RWPE1 (cell line): ENCODE data around the gene LRP1B.

Experiments
- CTCF ChIA-PET: fragments of 350-600 bp; sonication (Branson Sonifier 250); formaldehyde crosslinking; extraction: SDS; loops from one replicate; lab custom pipeline; 2021; lab: Yijun Ruan, JAX
- POLR2A ChIA-PET: fragments of 400-600 bp; formaldehyde crosslinking; extraction: SDS; loops from one replicate; lab custom pipeline; 2020; ENCODE audit warnings: antibody characterized with exemption; ENCODE audit not compliant: low non-redundant PET; lab: Yijun Ruan, JAX
- DNase-seq: peaks from one replicate; pipeline ENCODE4 v3.0.0; 2012; ENCODE audit warnings: low spot score
- H3K27ac ChIP-seq: fragments of 450-650 bp; 2 replicates; pipeline ENCODE4 v1.5.1; 2017
- TF ChIP-seq, protein P1 (sequence below): fragments of 450-650 bp; conservative IDR thresholded peaks from 2 replicates; pipeline ENCODE4 v1.5.1; 2017; ENCODE audit warnings: low read depth, mild to moderate bottlenecking

Gene LRP1B

DNA sequence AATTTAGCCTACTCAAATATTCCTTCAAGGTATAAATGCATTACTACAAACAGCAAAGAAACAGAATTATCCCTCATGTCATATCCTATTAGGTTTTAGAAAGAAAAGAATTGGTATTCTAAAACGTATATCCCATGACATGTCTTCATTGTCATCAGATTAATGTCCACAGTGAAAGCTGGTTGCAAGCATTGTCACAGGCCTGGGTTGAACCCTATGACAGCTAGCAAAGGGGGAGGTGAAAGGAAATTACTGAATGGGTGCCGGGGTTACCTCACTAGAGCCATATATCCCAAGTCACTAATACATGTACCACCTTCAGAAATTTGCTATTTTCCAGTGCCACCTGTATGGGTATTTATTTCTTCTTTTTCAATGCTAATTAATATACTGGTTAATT is 1720.1 kb downstream of the LRP1B start:
- no peak overlapping the region for H3K27ac ChIP-seq
- ChIA-PET POLR2A (no interaction called here), CTCF (no interaction called here)
- no peak for DNase-seq
- TF ChIP-seq, protein P1, sequence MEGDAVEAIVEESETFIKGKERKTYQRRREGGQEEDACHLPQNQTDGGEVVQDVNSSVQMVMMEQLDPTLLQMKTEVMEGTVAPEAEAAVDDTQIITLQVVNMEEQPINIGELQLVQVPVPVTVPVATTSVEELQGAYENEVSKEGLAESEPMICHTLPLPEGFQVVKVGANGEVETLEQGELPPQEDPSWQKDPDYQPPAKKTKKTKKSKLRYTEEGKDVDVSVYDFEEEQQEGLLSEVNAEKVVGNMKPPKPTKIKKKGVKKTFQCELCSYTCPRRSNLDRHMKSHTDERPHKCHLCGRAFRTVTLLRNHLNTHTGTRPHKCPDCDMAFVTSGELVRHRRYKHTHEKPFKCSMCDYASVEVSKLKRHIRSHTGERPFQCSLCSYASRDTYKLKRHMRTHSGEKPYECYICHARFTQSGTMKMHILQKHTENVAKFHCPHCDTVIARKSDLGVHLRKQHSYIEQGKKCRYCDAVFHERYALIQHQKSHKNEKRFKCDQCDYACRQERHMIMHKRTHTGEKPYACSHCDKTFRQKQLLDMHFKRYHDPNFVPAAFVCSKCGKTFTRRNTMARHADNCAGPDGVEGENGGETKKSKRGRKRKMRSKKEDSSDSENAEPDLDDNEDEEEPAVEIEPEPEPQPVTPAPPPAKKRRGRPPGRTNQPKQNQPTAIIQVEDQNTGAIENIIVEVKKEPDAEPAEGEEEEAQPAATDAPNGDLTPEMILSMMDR: no peak

DNA sequence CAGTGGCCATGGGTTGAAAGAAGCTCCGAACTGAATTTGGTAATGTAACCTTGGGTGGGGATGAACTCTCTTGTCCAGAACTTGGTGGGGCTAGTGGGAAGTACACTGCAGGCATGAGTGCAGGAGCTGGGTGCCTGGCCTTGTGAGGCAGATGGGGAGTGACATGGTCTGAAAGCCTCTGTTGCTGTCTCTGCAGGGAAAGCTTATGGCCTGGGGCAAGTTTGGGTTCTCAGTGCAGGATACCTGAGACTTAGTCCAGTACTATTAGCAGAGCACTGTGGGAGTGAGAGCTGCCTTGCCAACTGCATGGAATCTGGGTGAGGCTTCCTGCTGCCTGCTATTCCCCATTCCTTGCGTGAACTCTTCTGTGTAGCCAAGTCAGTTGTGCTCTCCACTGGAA is 1729.8 kb downstream of the LRP1B start:
- CTCF ChIA-PET: no interaction called here
- POLR2A ChIA-PET: no interaction called here
- TF ChIP-seq, protein P1: no peak
- H3K27ac ChIP-seq: no peak overlapping the region
- no peak for DNase-seq

DNA sequence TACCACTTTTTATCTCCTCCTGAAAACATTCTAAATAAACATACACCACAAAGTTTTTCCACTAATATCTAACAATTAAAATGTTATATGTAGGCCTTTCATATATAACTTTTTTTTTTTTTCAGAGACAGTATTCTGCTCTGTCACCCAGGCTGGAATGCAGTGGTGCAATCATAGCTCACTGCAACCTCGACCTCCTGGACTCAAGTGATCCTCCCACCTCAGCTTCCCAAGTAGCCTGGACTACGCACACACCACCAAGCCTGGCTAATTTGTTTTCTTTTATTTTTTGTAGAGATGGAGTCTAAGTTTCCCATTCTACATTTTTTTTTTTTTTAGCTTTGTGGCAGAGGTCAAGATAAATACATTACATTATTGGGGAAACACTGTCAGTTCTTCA is 1738.0 kb downstream of the LRP1B start:
- POLR2A ChIA-PET: no interaction called here
- no peak overlapping the region for H3K27ac ChIP-seq
- TF ChIP-seq, protein P1: no peak
- CTCF ChIA-PET: interaction anchor here (0.6 kb wide), 2 partner anchors 37 to 482 kb away, joined by 3 to 4 read pairs; no protein-coding TSS in a partner anchor
- no peak for DNase-seq

DNA sequence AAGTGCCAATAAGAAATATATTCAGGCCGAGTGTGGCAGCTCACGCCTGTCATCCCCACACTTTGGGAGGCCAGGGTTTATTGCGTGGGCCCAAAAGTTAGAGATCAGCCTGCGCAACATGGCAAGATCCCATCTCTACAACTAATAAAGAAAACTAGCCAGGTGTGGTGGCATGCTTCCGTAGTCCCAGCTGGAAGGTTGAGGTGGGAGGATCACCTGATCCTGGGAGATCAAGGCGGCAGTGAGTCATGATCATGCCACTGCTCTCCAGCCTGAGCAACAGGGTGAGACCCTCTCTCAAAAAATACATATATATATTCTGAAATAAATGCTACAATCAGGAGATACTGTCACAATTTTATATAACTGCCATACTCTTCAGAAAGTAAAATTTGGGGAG is 1745.9 kb downstream of the LRP1B start:
- no peak for DNase-seq
- no peak overlapping the region for H3K27ac ChIP-seq
- POLR2A ChIA-PET: no interaction called here
- TF ChIP-seq, protein P1: no peak
- CTCF ChIA-PET: no interaction called here

DNA sequence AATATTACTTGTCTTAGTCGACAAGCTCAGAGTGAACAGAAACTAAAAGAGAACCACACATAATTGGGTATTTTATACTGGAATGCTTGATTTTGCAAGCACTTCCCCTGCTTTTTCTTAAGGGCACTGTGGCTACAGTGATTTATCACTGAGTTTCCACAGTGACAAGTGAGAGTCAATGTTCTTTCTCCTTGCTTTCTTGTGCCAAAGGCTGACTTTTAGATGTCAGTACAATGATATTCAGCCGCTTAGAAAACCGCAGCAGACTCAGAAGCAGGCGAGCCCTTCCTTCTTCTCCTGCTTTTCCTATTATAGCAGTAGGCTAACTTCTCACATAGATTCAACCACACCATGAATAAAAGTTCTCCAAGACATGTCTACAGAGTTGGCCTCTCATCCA is 1747.0 kb downstream of the LRP1B start:
- TF ChIP-seq, protein P1: no peak
- H3K27ac ChIP-seq: no peak overlapping the region
- CTCF ChIA-PET: interaction anchor here (0.6 kb wide), 1 partner anchor 35 kb away, joined by 3 read pairs; no protein-coding TSS in a partner anchor
- no peak for DNase-seq
- POLR2A ChIA-PET: no interaction called here

DNA sequence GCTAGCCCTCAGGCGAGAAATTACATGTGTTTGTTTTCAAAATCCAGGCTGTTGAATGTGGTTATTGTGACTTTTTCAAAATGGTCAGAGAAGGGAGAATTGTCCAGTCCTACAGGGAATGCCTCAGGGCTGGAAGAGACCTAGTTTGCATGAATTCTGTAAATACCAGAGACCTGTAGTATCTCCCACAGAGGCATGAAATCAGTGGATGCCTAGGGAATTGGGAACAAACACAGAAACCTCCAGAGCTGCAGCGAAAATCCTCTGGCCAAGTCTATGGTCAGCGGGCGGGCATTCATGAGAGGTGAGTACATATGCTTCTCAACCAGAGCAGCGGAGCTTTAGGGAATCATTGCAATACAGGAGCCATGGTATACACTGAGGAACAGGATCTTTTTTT is 1754.1 kb downstream of the LRP1B start:
- DNase-seq: no peak
- POLR2A ChIA-PET: no interaction called here
- CTCF ChIA-PET: no interaction called here
- TF ChIP-seq, protein P1: no peak
- H3K27ac ChIP-seq: no peak overlapping the region

DNA sequence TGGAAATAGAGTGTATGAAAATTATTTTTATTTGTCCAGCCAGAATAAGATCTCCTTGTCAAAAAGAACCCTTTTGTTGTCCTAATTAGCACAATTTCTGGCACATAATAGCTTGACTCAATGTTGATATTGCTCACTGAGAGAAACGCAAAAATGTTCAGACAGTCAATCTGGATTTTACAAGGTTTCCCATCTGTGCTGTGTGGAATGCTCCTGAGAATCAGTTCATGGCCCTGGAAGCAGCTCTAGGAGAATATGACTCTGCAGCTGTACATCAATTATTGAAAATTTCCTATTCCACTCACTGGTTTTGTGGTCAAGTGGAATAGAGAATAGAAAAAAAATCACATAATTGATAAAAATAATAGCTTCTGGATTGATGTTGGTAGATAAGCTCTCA is 1767.7 kb downstream of the LRP1B start:
- H3K27ac ChIP-seq: no peak overlapping the region
- no peak for DNase-seq
- TF ChIP-seq, protein P1: no peak
- POLR2A ChIA-PET: no interaction called here
- CTCF ChIA-PET: interaction anchor here (0.5 to 1.2 kb wide), 2 partner anchors 12 to 488 kb away, joined by 3 to 4 read pairs; no protein-coding TSS in a partner anchor
